GM12878 (cell line): ENCODE results near the gene SSTR4. TPM values are rescaled to one million over a fixed set of nuclear protein-coding genes. Genes with fewer than 3 reads are reported as not detected.

Source experiments
- ATAC-seq: fragments of 200-7000 bp; cut with Tn5 transposase; 3 replicates; pipeline ENCODE4 v1.9.1; 2020; ENCODE audit warnings: mild to moderate bottlenecking, moderate library complexity
- BruUV-seq: library from RNA; stranded (reverse); fragments of 400-500 nt; replicated peaks from 2 replicates; lab custom pipeline; 2021; lab: Mats Ljungman, UMichigan
- CTCF ChIA-PET: fragments of 300-600 bp; sonication (Branson Sonifier 250); formaldehyde crosslinking; extraction: SDS; loops from one replicate; lab custom pipeline; 2021; ENCODE audit warnings: inconsistent platforms; lab: Yijun Ruan, JAX
- POLR2A ChIA-PET: fragments of 350-600 bp; formaldehyde crosslinking; extraction: SDS; loops from one replicate; lab custom pipeline; 2021; ENCODE audit warnings: inconsistent platforms; lab: Charles Lee
- RAD21 ChIA-PET: fragments of 300-600 bp; sonication (Branson Sonifier 250); formaldehyde crosslinking; loops from one replicate; lab custom pipeline; 2023; ENCODE audit warnings: antibody characterized with exemption; ENCODE audit not compliant: unreplicated experiment; lab: Charles Lee
- SMC1A ChIA-PET: fragments of 300-600 bp; sonication (Branson Sonifier 250); formaldehyde crosslinking; loops from one replicate; lab custom pipeline; 2023; ENCODE audit not compliant: unreplicated experiment, uncharacterized antibody; lab: Charles Lee
- DNase-seq: peaks from one replicate; pipeline ENCODE4 v3.0.0-alpha.2; 2011; ENCODE audit warnings: low read depth, low spot score
- FAIRE-seq: peaks from 3 replicates; lab custom pipeline; 2011; peaks lifted over from hg19 to GRCh38; lab: Jason Lieb, UNC
- H2AFZ ChIP-seq: 2 replicates; pipeline ENCODE4 v1.6.0; 2011; ENCODE audit warnings: low read depth, low read length, control low read depth; ENCODE audit not compliant: control insufficient read depth
- H3K27ac ChIP-seq: 2 replicates; pipeline ENCODE4 v1.5.1; 2011; ENCODE audit warnings: control low read depth; ENCODE audit not compliant: control insufficient read depth, insufficient read depth
- H3K27me3 ChIP-seq, 2 experiments: replicated peaks in 1 of 2; 2 replicates each; pipeline versions ENCODE4 v1.6.0 to v1.6.1; 2011; ENCODE audit warnings: low read length in 1 of 2; ENCODE audit not compliant: control insufficient read depth in 2 of 2, insufficient read depth in 2 of 2
- H3K36me3 ChIP-seq, 2 experiments: 2 replicates each; pipeline ENCODE4 v1.5.1; 2011; ENCODE audit warnings: low read length in 1 of 2; ENCODE audit not compliant: control insufficient read depth in 2 of 2, insufficient read depth in 2 of 2
- H3K4me1 ChIP-seq: 2 replicates; pipeline ENCODE4 v1.6.1; 2011; ENCODE audit warnings: mild to moderate bottlenecking, low read length, moderate library complexity, mixed read lengths; ENCODE audit not compliant: control insufficient read depth, insufficient read depth
- H3K4me2 ChIP-seq: 2 replicates; pipeline ENCODE4 v1.6.0; 2011; ENCODE audit warnings: control low read depth; ENCODE audit not compliant: control insufficient read depth, insufficient read depth
- H3K4me3 ChIP-seq: fragments of 200-600 bp; sonication (generic); 2 replicates; pipeline ENCODE4 v1.5.1; 2016
- H3K79me2 ChIP-seq: 2 replicates; pipeline ENCODE4 v1.6.0; 2011; ENCODE audit warnings: low read length; ENCODE audit not compliant: control insufficient read depth, insufficient read depth
- H3K9ac ChIP-seq: 2 replicates; pipeline ENCODE4 v1.8.0; 2011; ENCODE audit warnings: low read length, control low read depth, mixed read lengths; ENCODE audit not compliant: control insufficient read depth, insufficient read depth
- H3K9me3 ChIP-seq: replicated peaks from 3 replicates; pipeline ENCODE4 v1.5.1; 2011; ENCODE audit warnings: mild to moderate bottlenecking, low read length; ENCODE audit not compliant: control insufficient read depth, insufficient read depth
- H4K20me1 ChIP-seq: 2 replicates; pipeline ENCODE4 v1.6.0; 2011; ENCODE audit not compliant: control insufficient read depth, insufficient read depth
- BCL11A ChIP-seq: IDR thresholded peaks from 2 replicates; pipeline ENCODE4 v1.6.1; 2011; ENCODE audit warnings: low read depth, low read length
- CREB1 ChIP-seq: IDR thresholded peaks from 2 replicates; pipeline ENCODE4 v1.6.1; 2012; ENCODE audit warnings: low read depth, mild to moderate bottlenecking, inconsistent platforms
- EED ChIP-seq: sonication (generic); IDR thresholded peaks from 2 replicates; pipeline ENCODE4 v1.6.1; 2016; ENCODE audit warnings: antibody characterized with exemption, low read depth
- FOS ChIP-seq: IDR thresholded peaks from 3 replicates; pipeline ENCODE4 v1.6.1; 2011; ENCODE audit warnings: borderline replicate concordance; ENCODE audit not compliant: insufficient read length; ENCODE audit errors: extremely low read depth
- FOXM1 ChIP-seq: IDR thresholded peaks from 2 replicates; pipeline ENCODE4 v1.6.1; 2012; ENCODE audit warnings: low read depth, mild to moderate bottlenecking, inconsistent platforms, low read length, moderate library complexity
- IKZF1 ChIP-seq: fragments of 450-650 bp; conservative IDR thresholded peaks from 2 replicates; pipeline ENCODE4 v1.6.1; 2017; ENCODE audit warnings: antibody characterized with exemption, mild to moderate bottlenecking
- KDM1A ChIP-seq: fragments of 200-600 bp; sonication (generic); IDR thresholded peaks from 2 replicates; pipeline ENCODE4 v1.6.1; 2016; ENCODE audit warnings: borderline replicate concordance
- MYC ChIP-seq: IDR thresholded peaks from 2 replicates; pipeline ENCODE4 v1.6.1; 2011; ENCODE audit warnings: mild to moderate bottlenecking, low read length, moderate library complexity, inconsistent platforms; ENCODE audit not compliant: insufficient read depth, insufficient replicate concordance, insufficient read length, severe bottlenecking
- RFX5 ChIP-seq: IDR thresholded peaks from 2 replicates; pipeline ENCODE4 v1.6.1; 2011; ENCODE audit warnings: low read depth, low read length, improper control_type of control experiment
- SIX5 ChIP-seq: IDR thresholded peaks from 2 replicates; pipeline ENCODE4 v1.6.1; 2011; ENCODE audit warnings: mild to moderate bottlenecking, low read depth, low read length, moderate library complexity; ENCODE audit not compliant: severe bottlenecking
- SMAD5 ChIP-seq: IDR thresholded peaks from 2 replicates; pipeline ENCODE4 v1.6.1; 2016; ENCODE audit warnings: antibody characterized with exemption, low read depth
- TAF1 ChIP-seq: IDR thresholded peaks from 2 replicates; pipeline ENCODE4 v1.6.1; 2011; ENCODE audit warnings: mild to moderate bottlenecking, low read depth, low read length, borderline replicate concordance
- YY1 ChIP-seq: IDR thresholded peaks from 2 replicates; pipeline ENCODE4 v1.6.1; 2011; ENCODE audit warnings: low read depth, mild to moderate bottlenecking, low read length
- ZZZ3 ChIP-seq: IDR thresholded peaks from 2 replicates; pipeline ENCODE4 v1.6.1; 2011; ENCODE audit warnings: low read depth; ENCODE audit not compliant: control insufficient read depth, insufficient read length
- WGBS: methylation state at CpG from one replicate; pipeline ENCODE4 v1.1.6; 2016; ENCODE audit warnings: low lambda C conversion rate; ENCODE audit not compliant: insufficient replicate concordance, insufficient coverage; ENCODE audit errors: missing lambda C conversion rate; 5-methylcytosine and 5-hydroxymethylcytosine counted together
- in situ Hi-C: fragments of 300-500 bp; cut with MboI; formaldehyde crosslinking; loops from 9 replicates; pipeline ENCODE4 v1.14.3; 2018; ENCODE audit warnings: mixed read lengths
- intact Hi-C: fragments of 100-400 bp; cut with micrococcal nuclease; formaldehyde crosslinking; loops from one replicate; pipeline ENCODE4 v1.14.2; 2022; ENCODE audit not compliant: unreplicated experiment
- polyA plus RNA-seq, 11 experiments: library from polyadenylated mRNA; depleted of rRNA in 4 of 11; unstranded in 6 of 11; stranded (reverse) in 5 of 11; fragments of >200 nt; fragmentation: Nextera tagmentation in 4 of 11; fragmentation: Illumina TruSeq in 1 of 11; extraction: Ambion mirVana in 4 of 11; extraction: Trizol in 1 of 11; gene quantifications; 1 replicate in 1 of 11; 2 replicates in 10 of 11; pipeline versions ENCODE4 v1.2.1 to v1.2.3, GENCODE V29; 2011 to 2016; ENCODE audit warnings: inconsistent platforms in 2 of 11, missing spikeins in 2 of 11, low read depth in 1 of 11
- total RNA-seq, 4 experiments: library from RNA; depleted of rRNA in 3 of 4; stranded (reverse); fragments of >200 nt in 3 of 4; fragmentation: Illumina TruSeq in 1 of 4; extraction: Trizol in 1 of 4; gene quantifications; 2 replicates each; pipeline versions ENCODE4 v1.2.1 to v1.2.3, GENCODE V29; 2013 to 2021
- TF ChIP-seq, protein P1 (sequence below): fragments of 450-650 bp; formaldehyde crosslinking; IDR thresholded peaks from 2 replicates; pipeline ENCODE4 v1.5.0; 2022; ENCODE audit warnings: mild to moderate bottlenecking, missing genetic modification characterization
- TF ChIP-seq, protein P2 (sequence below): IDR thresholded peaks from 2 replicates; pipeline ENCODE4 v1.6.1; 2011; ENCODE audit warnings: mild to moderate bottlenecking, low read depth, low read length, moderate library complexity; ENCODE audit not compliant: insufficient replicate concordance

Gene SSTR4
- total and polyA plus RNA-seq, 10 of the 15 experiments (the other 5 are each of a cell fraction or from before 2014, with no cell fraction given) = not detected

DNA sequence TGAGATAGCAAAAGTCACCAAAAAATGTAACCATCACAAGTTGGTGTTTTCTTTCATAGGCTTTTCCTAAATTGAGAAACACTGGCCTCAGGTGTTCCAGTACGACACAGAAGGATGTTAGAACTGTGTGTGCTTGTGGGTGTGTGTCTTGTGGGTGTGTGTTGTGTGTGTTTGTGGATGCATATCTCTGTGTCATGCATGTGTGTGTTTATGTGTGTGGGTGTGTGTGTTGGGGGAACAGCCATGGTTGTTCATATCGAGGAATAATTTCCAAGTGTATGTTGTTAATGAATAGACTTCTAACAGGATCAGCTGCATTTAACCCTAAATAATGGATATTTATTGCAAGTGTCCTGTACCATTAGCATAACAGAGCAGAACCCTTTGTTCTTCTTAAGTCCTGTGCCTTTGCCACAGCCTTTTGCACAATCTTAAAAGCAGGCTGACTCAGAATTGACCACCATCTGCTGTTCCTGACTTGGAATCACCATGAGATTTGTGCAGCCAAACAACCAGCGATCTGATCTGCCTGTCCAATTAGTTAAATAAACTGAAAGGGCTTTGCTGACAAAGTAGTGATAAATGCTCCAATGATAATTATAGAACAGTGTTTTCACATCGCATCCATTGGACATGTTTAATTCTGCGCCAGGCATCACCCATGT lies 43.4 kb downstream of the SSTR4 start:
- H4K20me1 ChIP-seq = no peaks in the 10 kb centered on the region
- in situ Hi-C loops = no loop called here
- ChIA-PET RAD21 (interaction anchor here (1.3 to 1.8 kb wide), 3 partner anchors 27 to 122 kb away, joined by 3 to 8 read pairs (median 5); no protein-coding TSS in a partner anchor), CTCF (interaction anchor here (1.0 to 2.6 kb wide), 10 partner anchors 10 to 387 kb away, joined by 3 to 19 read pairs (median 5); no protein-coding TSS in a partner anchor), SMC1A (interaction anchor here (1.1 to 1.9 kb wide), 7 partner anchors 12 to 123 kb away, joined by 3 to 9 read pairs (median 3); no protein-coding TSS in a partner anchor), POLR2A (no interaction called here)
- H3K79me2 ChIP-seq = no peaks in the 10 kb centered on the region
- no peak overlapping the region for H3K4me3 ChIP-seq
- ATAC-seq (no peak), DNase-seq (no peak), FAIRE-seq (no peak)
- H3K9ac ChIP-seq = no peak overlapping the region
- 50% methylated on average over 5 of the region's 5 CpGs for WGBS
- intact Hi-C loops = no loop called here
- no TSS peak for BruUV-seq
- H2AFZ ChIP-seq = no peak overlapping the region
- H3K4me1 ChIP-seq = no peaks in the 10 kb centered on the region
- H3K27ac ChIP-seq = no peak overlapping the region
- peaks cover 0 to 3% of the 10 kb centered on the region in 2 experiments; a peak in 1 of 4 replicates for H3K27me3 ChIP-seq
- no peak overlapping the region for H3K4me2 ChIP-seq
- H3K9me3 ChIP-seq = no peaks in the 10 kb centered on the region
- no peaks in the 10 kb centered on the region for H3K36me3 ChIP-seq
- TF ChIP-seq SMAD5 (no peak), ZZZ3 (no peak), BCL11A (no peak), MYC (no peak), KDM1A (no peak), EED (no peak), YY1 (no peak), CREB1 (no peak), FOXM1 (no peak), TAF1 (no peak), SIX5 (no peak), RFX5 (no peak), FOS (no peak), IKZF1 (no peak)
- TF ChIP-seq, protein P1, sequence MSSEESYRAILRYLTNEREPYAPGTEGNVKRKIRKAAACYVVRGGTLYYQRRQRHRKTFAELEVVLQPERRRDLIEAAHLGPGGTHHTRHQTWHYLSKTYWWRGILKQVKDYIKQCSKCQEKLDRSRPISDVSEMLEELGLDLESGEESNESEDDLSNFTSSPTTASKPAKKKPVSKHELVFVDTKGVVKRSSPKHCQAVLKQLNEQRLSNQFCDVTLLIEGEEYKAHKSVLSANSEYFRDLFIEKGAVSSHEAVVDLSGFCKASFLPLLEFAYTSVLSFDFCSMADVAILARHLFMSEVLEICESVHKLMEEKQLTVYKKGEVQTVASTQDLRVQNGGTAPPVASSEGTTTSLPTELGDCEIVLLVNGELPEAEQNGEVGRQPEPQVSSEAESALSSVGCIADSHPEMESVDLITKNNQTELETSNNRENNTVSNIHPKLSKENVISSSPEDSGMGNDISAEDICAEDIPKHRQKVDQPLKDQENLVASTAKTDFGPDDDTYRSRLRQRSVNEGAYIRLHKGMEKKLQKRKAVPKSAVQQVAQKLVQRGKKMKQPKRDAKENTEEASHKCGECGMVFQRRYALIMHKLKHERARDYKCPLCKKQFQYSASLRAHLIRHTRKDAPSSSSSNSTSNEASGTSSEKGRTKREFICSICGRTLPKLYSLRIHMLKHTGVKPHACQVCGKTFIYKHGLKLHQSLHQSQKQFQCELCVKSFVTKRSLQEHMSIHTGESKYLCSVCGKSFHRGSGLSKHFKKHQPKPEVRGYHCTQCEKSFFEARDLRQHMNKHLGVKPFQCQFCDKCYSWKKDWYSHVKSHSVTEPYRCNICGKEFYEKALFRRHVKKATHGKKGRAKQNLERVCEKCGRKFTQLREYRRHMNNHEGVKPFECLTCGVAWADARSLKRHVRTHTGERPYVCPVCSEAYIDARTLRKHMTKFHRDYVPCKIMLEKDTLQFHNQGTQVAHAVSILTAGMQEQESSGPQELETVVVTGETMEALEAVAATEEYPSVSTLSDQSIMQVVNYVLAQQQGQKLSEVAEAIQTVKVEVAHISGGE (CRISPR knock-in tag) = no peak
- TF ChIP-seq, protein P2, sequence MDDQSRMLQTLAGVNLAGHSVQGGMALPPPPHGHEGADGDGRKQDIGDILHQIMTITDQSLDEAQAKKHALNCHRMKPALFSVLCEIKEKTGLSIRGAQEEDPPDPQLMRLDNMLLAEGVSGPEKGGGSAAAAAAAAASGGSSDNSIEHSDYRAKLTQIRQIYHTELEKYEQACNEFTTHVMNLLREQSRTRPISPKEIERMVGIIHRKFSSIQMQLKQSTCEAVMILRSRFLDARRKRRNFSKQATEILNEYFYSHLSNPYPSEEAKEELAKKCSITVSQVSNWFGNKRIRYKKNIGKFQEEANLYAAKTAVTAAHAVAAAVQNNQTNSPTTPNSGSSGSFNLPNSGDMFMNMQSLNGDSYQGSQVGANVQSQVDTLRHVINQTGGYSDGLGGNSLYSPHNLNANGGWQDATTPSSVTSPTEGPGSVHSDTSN = no peak
